ENCODE data around the gene OR10A6.

DNA sequence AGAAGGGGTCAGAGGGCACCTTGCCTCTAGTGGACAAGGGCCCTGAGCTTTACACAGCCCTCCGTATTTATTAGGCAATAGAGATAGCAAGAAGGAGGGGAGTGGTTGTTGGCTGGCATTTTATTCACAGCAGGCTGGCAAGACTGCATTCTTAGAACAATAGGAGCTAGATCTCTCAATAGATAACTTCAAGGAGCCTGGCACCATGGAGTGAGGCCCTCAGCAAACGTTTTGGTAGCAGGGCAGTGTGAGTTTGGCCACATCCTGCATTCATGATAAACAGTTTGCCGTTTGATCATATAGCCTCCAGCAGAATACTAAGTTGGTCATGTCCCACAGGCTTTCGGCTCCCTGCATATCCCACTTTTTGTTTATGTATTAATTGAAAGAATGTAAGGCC, 31.6 kb downstream of the OR10A6 start:
- TF ChIP-seq POLR2AphosphoS5 (IDR thresholded peaks at IDR 0.05; ENCODE audit: borderline replicate concordance, low read depth, low read length): no peak
- no peak for TF ChIP-seq EZH2 (IDR thresholded peaks at IDR 0.05)

All from SK-N-MC (cell line).